ENCODE data around the gene ZDHHC4.

DNA sequence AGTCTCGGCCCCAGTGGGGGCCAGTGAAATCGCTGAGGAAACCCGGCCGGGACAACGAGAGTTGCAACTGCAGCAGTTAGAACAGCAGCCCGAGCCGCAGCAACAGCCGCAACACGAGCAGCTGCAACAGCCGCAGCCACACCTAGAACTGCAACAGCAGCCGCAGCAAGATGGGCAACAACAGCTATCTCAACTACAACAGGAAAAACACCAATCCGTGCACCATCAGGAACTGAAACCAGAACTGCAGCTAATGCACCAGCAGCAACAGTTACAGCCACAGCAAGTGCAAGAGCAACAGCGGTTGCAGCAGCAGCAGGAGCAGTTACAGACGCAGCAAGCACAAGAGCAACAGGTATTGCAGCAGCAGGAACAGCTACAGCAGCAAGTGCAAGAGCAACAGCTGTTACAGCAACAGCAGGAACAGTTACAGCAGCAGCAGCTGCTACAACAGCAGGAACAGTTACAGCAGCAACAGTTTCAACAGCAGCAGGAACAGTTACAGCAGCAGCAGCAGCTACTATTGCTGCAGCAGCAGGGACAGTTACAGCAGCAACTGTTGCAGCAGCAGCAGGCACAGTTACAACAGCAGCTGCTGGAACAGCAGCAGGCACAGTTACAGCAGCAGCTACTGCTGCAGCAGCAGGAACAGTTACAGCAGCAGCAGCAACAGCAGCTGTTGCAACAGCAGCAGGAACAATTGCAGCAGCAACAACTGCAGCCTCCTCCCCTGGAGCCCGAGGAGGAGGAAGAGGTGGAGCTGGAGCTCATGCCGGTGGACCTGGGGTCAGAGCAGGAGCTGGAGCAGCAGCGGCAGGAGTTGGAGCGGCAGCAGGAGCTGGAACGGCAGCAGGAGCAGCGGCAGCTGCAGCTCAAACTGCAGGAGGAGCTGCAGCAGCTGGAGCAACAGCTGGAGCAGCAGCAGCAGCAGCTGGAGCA, 44.2 kb downstream of the ZDHHC4 start:
- TF ChIP-seq, protein P1, sequence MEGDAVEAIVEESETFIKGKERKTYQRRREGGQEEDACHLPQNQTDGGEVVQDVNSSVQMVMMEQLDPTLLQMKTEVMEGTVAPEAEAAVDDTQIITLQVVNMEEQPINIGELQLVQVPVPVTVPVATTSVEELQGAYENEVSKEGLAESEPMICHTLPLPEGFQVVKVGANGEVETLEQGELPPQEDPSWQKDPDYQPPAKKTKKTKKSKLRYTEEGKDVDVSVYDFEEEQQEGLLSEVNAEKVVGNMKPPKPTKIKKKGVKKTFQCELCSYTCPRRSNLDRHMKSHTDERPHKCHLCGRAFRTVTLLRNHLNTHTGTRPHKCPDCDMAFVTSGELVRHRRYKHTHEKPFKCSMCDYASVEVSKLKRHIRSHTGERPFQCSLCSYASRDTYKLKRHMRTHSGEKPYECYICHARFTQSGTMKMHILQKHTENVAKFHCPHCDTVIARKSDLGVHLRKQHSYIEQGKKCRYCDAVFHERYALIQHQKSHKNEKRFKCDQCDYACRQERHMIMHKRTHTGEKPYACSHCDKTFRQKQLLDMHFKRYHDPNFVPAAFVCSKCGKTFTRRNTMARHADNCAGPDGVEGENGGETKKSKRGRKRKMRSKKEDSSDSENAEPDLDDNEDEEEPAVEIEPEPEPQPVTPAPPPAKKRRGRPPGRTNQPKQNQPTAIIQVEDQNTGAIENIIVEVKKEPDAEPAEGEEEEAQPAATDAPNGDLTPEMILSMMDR (IDR thresholded peaks at IDR 0.05), result no peak
- no peak for TF ChIP-seq POLR2A (IDR thresholded peaks at IDR 0.05)
- no peak for TF ChIP-seq POLR2AphosphoS5 (IDR thresholded peaks at IDR 0.05; ENCODE audit: insufficient read depth in 1 of 2, low read depth in 1 of 2)
